PFSK-1 (cell line): Measurements from ENCODE around the gene KAZN.

ENCODE experiments used
- FOXP2 ChIP-seq: optimal IDR thresholded peaks from 2 replicates; pipeline ENCODE3; 2011; ENCODE audit warnings: borderline replicate concordance, control low read depth, inconsistent platforms; ENCODE audit not compliant: insufficient read depth; ENCODE audit errors: extremely low read length, extremely low read depth
- POLR2AphosphoS5 ChIP-seq: IDR thresholded peaks from 2 replicates; pipeline ENCODE4 v1.6.1; 2012; ENCODE audit warnings: low read depth, mild to moderate bottlenecking, control low read depth, low read length, moderate library complexity
- TF ChIP-seq, protein P1 (sequence below), 2 experiments: IDR thresholded peaks; 2 replicates each; pipeline versions ENCODE4 v1.6.1 to v1.8.0; 2011 to 2012; ENCODE audit warnings: low read depth in 2 of 2, low read length in 2 of 2, control low read depth in 1 of 2, inconsistent platforms in 1 of 2, mild to moderate bottlenecking in 1 of 2, moderate library complexity in 1 of 2; ENCODE audit not compliant: insufficient read depth in 1 of 2

DNA sequence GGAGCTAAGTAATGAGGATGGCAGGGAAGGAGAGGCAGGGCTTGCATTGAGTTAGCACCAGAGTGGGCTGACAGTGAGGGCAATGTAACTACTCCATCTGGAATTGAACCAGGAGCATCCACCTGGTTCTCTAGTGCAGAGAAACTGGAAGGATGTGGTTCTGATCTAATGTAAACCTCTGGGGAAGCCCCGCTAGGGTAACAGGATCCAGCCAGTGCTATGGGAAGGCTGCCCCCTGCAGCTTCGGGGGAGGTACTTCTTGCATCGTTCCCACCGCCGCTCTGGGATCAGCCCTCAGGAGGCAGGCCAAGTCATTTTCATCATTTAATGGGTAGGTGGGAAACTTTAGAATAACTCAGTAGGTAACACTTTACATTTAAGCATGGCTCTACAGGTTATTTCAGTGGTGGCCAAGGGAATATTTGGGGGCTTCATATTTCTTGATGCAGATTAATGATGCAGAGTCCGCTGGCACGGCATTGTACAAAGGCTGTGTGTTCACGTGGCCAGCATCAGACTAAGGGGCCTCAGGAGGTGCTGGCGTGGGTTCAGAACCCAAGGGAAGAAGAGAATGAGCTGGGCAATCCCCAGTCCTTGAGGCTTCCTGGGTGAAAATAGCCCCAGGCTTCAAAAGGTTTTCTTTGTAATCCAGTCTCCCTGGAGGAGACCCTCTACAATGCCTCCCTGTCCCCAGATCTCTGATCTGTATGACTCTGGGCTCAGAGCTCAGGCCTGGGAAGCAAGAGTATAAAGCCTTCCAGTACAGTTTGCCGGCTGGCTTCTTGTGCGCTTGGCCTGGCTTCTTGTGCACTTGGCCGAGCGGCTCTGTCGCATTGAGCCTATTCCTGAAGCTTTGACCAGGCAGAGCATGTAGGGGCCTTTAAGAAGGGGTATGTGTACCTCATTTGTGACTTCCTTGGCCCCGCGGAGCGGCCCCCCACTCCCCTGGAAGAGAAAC, 26.4 kb upstream of the KAZN start:
- TF ChIP-seq, protein P1, sequence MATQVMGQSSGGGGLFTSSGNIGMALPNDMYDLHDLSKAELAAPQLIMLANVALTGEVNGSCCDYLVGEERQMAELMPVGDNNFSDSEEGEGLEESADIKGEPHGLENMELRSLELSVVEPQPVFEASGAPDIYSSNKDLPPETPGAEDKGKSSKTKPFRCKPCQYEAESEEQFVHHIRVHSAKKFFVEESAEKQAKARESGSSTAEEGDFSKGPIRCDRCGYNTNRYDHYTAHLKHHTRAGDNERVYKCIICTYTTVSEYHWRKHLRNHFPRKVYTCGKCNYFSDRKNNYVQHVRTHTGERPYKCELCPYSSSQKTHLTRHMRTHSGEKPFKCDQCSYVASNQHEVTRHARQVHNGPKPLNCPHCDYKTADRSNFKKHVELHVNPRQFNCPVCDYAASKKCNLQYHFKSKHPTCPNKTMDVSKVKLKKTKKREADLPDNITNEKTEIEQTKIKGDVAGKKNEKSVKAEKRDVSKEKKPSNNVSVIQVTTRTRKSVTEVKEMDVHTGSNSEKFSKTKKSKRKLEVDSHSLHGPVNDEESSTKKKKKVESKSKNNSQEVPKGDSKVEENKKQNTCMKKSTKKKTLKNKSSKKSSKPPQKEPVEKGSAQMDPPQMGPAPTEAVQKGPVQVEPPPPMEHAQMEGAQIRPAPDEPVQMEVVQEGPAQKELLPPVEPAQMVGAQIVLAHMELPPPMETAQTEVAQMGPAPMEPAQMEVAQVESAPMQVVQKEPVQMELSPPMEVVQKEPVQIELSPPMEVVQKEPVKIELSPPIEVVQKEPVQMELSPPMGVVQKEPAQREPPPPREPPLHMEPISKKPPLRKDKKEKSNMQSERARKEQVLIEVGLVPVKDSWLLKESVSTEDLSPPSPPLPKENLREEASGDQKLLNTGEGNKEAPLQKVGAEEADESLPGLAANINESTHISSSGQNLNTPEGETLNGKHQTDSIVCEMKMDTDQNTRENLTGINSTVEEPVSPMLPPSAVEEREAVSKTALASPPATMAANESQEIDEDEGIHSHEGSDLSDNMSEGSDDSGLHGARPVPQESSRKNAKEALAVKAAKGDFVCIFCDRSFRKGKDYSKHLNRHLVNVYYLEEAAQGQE (IDR thresholded peaks at IDR 0.05; ENCODE audit: insufficient read depth in 1 of 2, low read depth in 2 of 2, low read length in 2 of 2), result no peak
- no peak for TF ChIP-seq POLR2AphosphoS5
- no peak for TF ChIP-seq FOXP2
